SK-N-SH (cell line): ENCODE measurements around the gene CD164L2. TPM values are rescaled to one million over a fixed set of nuclear protein-coding genes. Genes with fewer than 3 reads are reported as not detected.
"Not testable (repeated sequence)": the region's sequence is repeated elsewhere in the genome, so short reads cannot be mapped to it uniquely, and the experiment has no call there.

ENCODE experiments used
- CTCF ChIA-PET: fragments of 300-600, 350-600 bp; formaldehyde crosslinking; extraction: SDS; loops from one replicate; lab custom pipeline; 2021; lab: Yijun Ruan, JAX
- POLR2A ChIA-PET: fragments of 350-600 bp; sonication (Branson Sonifier 250); formaldehyde crosslinking; extraction: SDS; loops from one replicate; lab custom pipeline; 2020; ENCODE audit warnings: antibody characterized with exemption, inconsistent platforms; lab: Yijun Ruan, JAX
- DNase-seq: peaks from one replicate; pipeline ENCODE4 v3.0.0; 2012
- H2AFZ ChIP-seq: fragments of 200-600 bp; sonication (generic); 2 replicates; pipeline ENCODE4 v1.8.1; 2016; ENCODE audit warnings: antibody characterized with exemption, mild to moderate bottlenecking, low read depth
- H3F3A ChIP-seq: fragments of 200-600 bp; sonication (generic); replicated peaks from 2 replicates; pipeline ENCODE3; 2016; ENCODE audit warnings: antibody characterized with exemption, mild to moderate bottlenecking; ENCODE audit not compliant: insufficient read depth
- H3K27ac ChIP-seq, 2 experiments: fragments of 200-500 bp in 1 of 2; fragments of 200-600 bp in 1 of 2; sonication (Bioruptor generic) in 1 of 2; sonication (generic), shearing (Covaris generic) in 1 of 2; 2 replicates each; pipeline versions ENCODE4 v1.5.1 to v1.6.1; 2014 to 2016; ENCODE audit warnings: low read depth in 2 of 2, inconsistent platforms in 1 of 2, low read length in 1 of 2, mild to moderate bottlenecking in 1 of 2, mixed read lengths in 1 of 2
- H3K27me3 ChIP-seq: fragments of 200-600 bp; sonication (generic), shearing (Covaris generic); 2 replicates; pipeline ENCODE4 v1.6.1; 2016; ENCODE audit warnings: mixed run types; ENCODE audit not compliant: insufficient read depth
- H3K36me3 ChIP-seq, 2 experiments: fragments of 200-500 bp in 1 of 2; fragments of 200-600 bp in 1 of 2; sonication (Bioruptor generic) in 1 of 2; sonication (generic) in 1 of 2; replicated peaks in 1 of 2; 2 replicates each; pipeline versions ENCODE3 to v1.5.1; 2014 to 2016; ENCODE audit warnings: low read length in 1 of 2, mild to moderate bottlenecking in 1 of 2; ENCODE audit not compliant: insufficient read depth in 2 of 2, control insufficient read depth in 1 of 2
- H3K4me1 ChIP-seq, 2 experiments: fragments of 200-500 bp in 1 of 2; fragments of 200-600 bp in 1 of 2; sonication (Bioruptor generic) in 1 of 2; sonication (generic), shearing (Covaris generic) in 1 of 2; 2 replicates each; pipeline versions ENCODE4 v1.5.1 to v1.6.1; 2014 to 2016; ENCODE audit warnings: low read depth in 1 of 2, low read length in 1 of 2, mixed run types in 1 of 2; ENCODE audit not compliant: insufficient read depth in 2 of 2, control insufficient read depth in 1 of 2
- H3K4me2 ChIP-seq: fragments of 200-600 bp; sonication (generic), shearing (Covaris generic); 2 replicates; pipeline ENCODE4 v1.6.1; 2017; ENCODE audit warnings: mixed run types
- H3K4me3 ChIP-seq, 2 experiments: fragments of 200-500 bp in 1 of 2; fragments of 200-600 bp in 1 of 2; sonication (Bioruptor generic) in 1 of 2; sonication (generic), shearing (Covaris generic) in 1 of 2; 2 replicates each; pipeline versions ENCODE4 v1.5.1 to v1.8.1; 2014 to 2016; ENCODE audit warnings: low read depth in 2 of 2, inconsistent platforms in 1 of 2, low read length in 1 of 2, mild to moderate bottlenecking in 1 of 2, mixed read lengths in 1 of 2, moderate library complexity in 1 of 2
- H3K79me2 ChIP-seq: fragments of 200-600 bp; sonication (generic); 2 replicates; pipeline ENCODE4 v1.8.1; 2017; ENCODE audit warnings: mild to moderate bottlenecking; ENCODE audit not compliant: insufficient read depth
- H3K9ac ChIP-seq: fragments of 200-600 bp; sonication (generic); 2 replicates; pipeline ENCODE4 v1.6.1; 2017; ENCODE audit warnings: mixed run types
- H3K9me2 ChIP-seq: fragments of 200-600 bp; sonication (generic); 2 replicates; pipeline ENCODE4 v1.6.1; 2017; ENCODE audit warnings: mixed run types
- H3K9me3 ChIP-seq: fragments of 200-600 bp; sonication (generic); 2 replicates; pipeline ENCODE4 v1.6.1; 2017; ENCODE audit warnings: mixed run types, mild to moderate bottlenecking, moderate library complexity
- H4K20me1 ChIP-seq: fragments of 200-600 bp; sonication (generic); 2 replicates; pipeline ENCODE4 v1.6.1; 2017; ENCODE audit warnings: mild to moderate bottlenecking, mixed run types; ENCODE audit not compliant: insufficient read depth
- EP300 ChIP-seq, 2 experiments: IDR thresholded peaks; 2 replicates each; pipeline versions ENCODE4 v1.4.0 to v1.6.1; 2012; ENCODE audit warnings: borderline replicate concordance in 1 of 2, low read depth in 1 of 2, low read length in 1 of 2
- GATA2 ChIP-seq: sonication (generic); formaldehyde crosslinking; IDR thresholded peaks from 2 replicates; pipeline ENCODE4 v1.5.0; 2020; ENCODE audit warnings: mild to moderate bottlenecking, missing genetic modification reagents
- RCOR1 ChIP-seq: fragments of 150-350 bp; IDR thresholded peaks from 2 replicates; pipeline ENCODE4 v1.6.1; 2017; ENCODE audit warnings: antibody characterized with exemption, low read length
- REST ChIP-seq: IDR thresholded peaks from 2 replicates; pipeline ENCODE4 v1.6.1; 2012; ENCODE audit warnings: mild to moderate bottlenecking, low read depth, low read length, moderate library complexity
- SMC3 ChIP-seq: IDR thresholded peaks from 2 replicates; pipeline ENCODE4 v1.6.1; 2012; ENCODE audit warnings: low read depth, low read length, improper control_type of control experiment
- TEAD4 ChIP-seq: IDR thresholded peaks from 2 replicates; pipeline ENCODE4 v1.4.0; 2012; ENCODE audit warnings: mild to moderate bottlenecking, borderline replicate concordance; ENCODE audit not compliant: insufficient read depth
- WGBS: methylation state at CpG from one replicate; pipeline ENCODE4 v1.1.6; 2017; ENCODE audit warnings: low lambda C conversion rate; 5-methylcytosine and 5-hydroxymethylcytosine counted together
- polyA plus RNA-seq, 3 experiments: library from polyadenylated mRNA; depleted of rRNA; stranded (reverse); fragments of >200 nt; gene quantifications; 2 replicates each; pipeline ENCODE4 v1.2.3, GENCODE V29; 2012
- TF ChIP-seq, protein P1 (sequence below): fragments of 150-350 bp; IDR thresholded peaks from 2 replicates; pipeline ENCODE4 v1.6.1; 2017; ENCODE audit warnings: antibody characterized with exemption, low read length, low read depth, borderline replicate concordance

The CD164L2 gene
- polyA plus RNA-seq, 1 of the 3 experiments (the other 2 are of a cell fraction): 0.05 TPM

GRCh38 chr1:27406362-27406680, 23.2 kb upstream of the CD164L2 start:
- WGBS: 93% methylated on average over 4 of the region's 4 CpGs
- H3K79me2 ChIP-seq: no peaks in the 10 kb centered on the region
- H3K4me3 ChIP-seq: no peak overlapping the region
- TF ChIP-seq, protein P1, sequence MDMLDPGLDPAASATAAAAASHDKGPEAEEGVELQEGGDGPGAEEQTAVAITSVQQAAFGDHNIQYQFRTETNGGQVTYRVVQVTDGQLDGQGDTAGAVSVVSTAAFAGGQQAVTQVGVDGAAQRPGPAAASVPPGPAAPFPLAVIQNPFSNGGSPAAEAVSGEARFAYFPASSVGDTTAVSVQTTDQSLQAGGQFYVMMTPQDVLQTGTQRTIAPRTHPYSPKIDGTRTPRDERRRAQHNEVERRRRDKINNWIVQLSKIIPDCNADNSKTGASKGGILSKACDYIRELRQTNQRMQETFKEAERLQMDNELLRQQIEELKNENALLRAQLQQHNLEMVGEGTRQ: no peak
- TF ChIP-seq EP300 (IDR thresholded peaks at IDR 0.05; ENCODE audit: borderline replicate concordance in 1 of 2, low read depth in 1 of 2, low read length in 1 of 2) (no peak), REST (no peak), SMC3 (no peak), GATA2 (no peak), RCOR1 (no peak), TEAD4 (no peak)
- no peak overlapping the region for H3K27ac ChIP-seq
- H3K27me3 ChIP-seq: no peaks in the 10 kb centered on the region
- H2AFZ ChIP-seq: no peak overlapping the region
- H3K4me2 ChIP-seq: no peak overlapping the region
- peaks cover 3% of the 10 kb centered on the region for H3F3A ChIP-seq
- H3K4me1 ChIP-seq: peaks cover 0 to 4% of the 10 kb centered on the region in 2 experiments; a peak in 1 of 4 replicates
- no peaks in the 10 kb centered on the region for H3K9me3 ChIP-seq
- no peak overlapping the region for H3K9ac ChIP-seq
- no peaks in the 10 kb centered on the region for H4K20me1 ChIP-seq
- ChIA-PET CTCF (interaction anchor here (1.0 kb wide), 1 partner anchor 150 kb away, joined by 3 read pairs; no protein-coding TSS in a partner anchor), POLR2A (no interaction called here)
- H3K36me3 ChIP-seq: peaks cover 15 to 38% of the 10 kb centered on the region in 2 experiments
- no peaks in the 10 kb centered on the region for H3K9me2 ChIP-seq
- DNase-seq: no peak

GRCh38 chr1:27405598-27406361, 22.6 kb upstream of the CD164L2 start:
- not testable (repeated sequence) for H3K27ac ChIP-seq, H3K4me1 ChIP-seq

More at GRCh38 chr1:27405598-27406361, 22.6 kb upstream of the CD164L2 start:
- DNase-seq, H3K9me3 ChIP-seq, H2AFZ ChIP-seq, H3F3A ChIP-seq, H4K20me1 ChIP-seq, H3K4me2 ChIP-seq, H3K79me2 ChIP-seq, H3K9me2 ChIP-seq, H3K4me3 ChIP-seq, POLR2A ChIA-PET, H3K9ac ChIP-seq, H3K27me3 ChIP-seq: not testable (repeated sequence)
- WGBS: 89% methylated on average over 12 of the region's 18 CpGs
- H3K36me3 ChIP-seq: peaks cover 15 to 33% of the 10 kb centered on the region in 2 experiments
- CTCF ChIA-PET: interaction anchor here (1.1 to 2.4 kb wide), 3 partner anchors 10 to 151 kb away, joined by 5 to 9 read pairs (median 8); no protein-coding TSS in a partner anchor
